HEK293T (cell line): ENCODE data around the gene FHIT.

Source experiments
- BHLHE40 ChIP-seq: fragments of 450-650 bp; IDR thresholded peaks from 2 replicates; pipeline ENCODE4 v1.6.1; 2016; ENCODE audit warnings: mild to moderate bottlenecking, moderate library complexity, borderline replicate concordance
- ELF4 ChIP-seq: fragments of 450-650 bp; IDR thresholded peaks from 2 replicates; pipeline ENCODE4 v1.6.1; 2017; ENCODE audit warnings: antibody characterized with exemption
- FOXA1 ChIP-seq: fragments of 450-650 bp; IDR thresholded peaks from 2 replicates; pipeline ENCODE4 v1.6.1; 2016; ENCODE audit warnings: mild to moderate bottlenecking
- FOXK2 ChIP-seq: fragments of 450-650 bp; IDR thresholded peaks from 2 replicates; pipeline ENCODE4 v1.6.1; 2016; ENCODE audit warnings: mild to moderate bottlenecking
- NFRKB ChIP-seq: fragments of 450-650 bp; IDR thresholded peaks from 2 replicates; pipeline ENCODE4 v1.6.1; 2016; ENCODE audit warnings: mild to moderate bottlenecking, moderate library complexity
- SP1 ChIP-seq: fragments of 450-650 bp; IDR thresholded peaks from 2 replicates; pipeline ENCODE4 v1.6.1; 2017
- SUZ12 ChIP-seq: fragments of 450-650 bp; IDR thresholded peaks from 2 replicates; pipeline ENCODE4 v1.6.1; 2016; ENCODE audit warnings: mild to moderate bottlenecking
- TARDBP ChIP-seq: fragments of 450-650 bp; IDR thresholded peaks from 2 replicates; pipeline ENCODE4 v1.6.1; 2016

DNA sequence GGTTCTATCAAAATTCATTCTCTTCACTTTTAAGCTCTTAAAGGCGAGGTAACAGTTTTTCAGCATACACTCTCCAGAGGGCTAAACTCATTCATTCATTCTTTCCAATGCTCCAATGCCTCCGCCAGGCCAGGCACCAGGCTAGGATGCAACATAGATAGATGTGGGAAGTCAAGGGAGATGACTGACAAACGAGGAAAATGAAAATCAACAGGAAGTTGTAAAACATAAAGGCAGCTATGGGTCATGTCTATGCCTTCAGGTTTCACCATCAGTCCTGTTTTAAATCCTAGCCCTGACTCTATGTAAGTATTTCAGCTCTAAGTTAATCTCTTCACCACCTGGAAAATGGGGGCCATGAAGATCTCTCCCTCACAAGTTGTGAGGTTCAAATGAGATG is 797.9 kb downstream of the FHIT start:
- TF ChIP-seq NFRKB, result no peak
- no peak for TF ChIP-seq FOXA1
- TF ChIP-seq TARDBP, result no peak
- no peak for TF ChIP-seq SP1
- TF ChIP-seq FOXK2, result no peak
- TF ChIP-seq ELF4, result no peak
- no peak for TF ChIP-seq BHLHE40
- TF ChIP-seq SUZ12, result no peak
